GM18519 (cell line): ENCODE results near the gene KIF3A.

Experiments
- ATAC-seq: cut with Tn5 transposase; IDR thresholded peaks from one replicate; pipeline ENCODE4 v1.9.1; 2021; ENCODE audit warnings: mild to moderate bottlenecking, moderate library complexity; ENCODE audit not compliant: unreplicated experiment, low FRiP score

The KIF3A gene

DNA sequence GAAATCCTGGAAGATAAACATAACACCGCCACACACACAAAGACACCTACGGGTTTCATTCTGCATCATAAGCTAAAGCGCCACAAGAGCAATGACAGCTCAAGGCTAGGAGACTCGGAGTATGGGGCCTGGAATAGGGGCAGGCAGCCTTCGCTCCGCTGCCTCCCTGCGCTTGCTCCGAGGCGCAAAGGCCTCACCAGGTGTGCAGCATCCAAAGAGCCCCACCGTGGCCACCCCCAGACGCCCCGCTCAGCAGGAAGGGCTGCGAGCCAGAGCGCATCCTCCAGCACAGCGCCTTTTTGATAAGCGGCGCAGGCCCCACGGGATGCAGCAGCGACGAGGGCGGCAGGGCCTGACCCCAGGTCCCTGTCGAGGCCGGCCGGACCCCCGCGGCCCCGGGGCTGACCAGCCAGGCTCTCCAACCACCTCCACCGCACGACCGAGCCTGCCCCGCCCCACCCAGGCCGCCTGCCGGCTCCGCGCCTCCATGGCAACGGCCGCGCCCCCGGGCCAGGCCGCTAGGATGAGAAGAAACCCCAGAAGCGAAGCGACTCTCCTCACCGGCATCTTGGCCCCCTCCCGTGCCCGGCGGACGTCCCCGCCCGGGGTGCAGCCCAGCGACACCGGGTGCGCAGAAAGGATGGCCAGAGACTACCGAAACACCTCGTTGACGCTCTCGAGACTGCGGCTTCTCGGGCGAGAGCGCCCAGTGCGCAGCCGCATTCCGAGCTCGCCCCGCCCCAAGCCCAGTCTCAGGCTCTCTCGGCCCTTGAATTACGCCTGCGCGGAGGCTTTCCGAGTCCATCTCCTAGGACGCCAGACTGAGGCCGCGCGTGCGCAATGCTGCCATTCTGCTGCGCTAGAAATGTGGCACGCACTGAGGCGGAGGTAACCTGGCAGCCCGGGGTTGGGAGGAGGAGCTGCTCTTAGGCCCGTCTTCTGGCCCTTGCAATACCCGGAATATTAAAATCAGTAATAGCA, at the start of gene KIF3A:
Gene KIF3A (minus strand): TSS at position 694 of the 981 bp plus-strand sequence. CDS start 127 bp downstream, at position 567.
- peak; percentile 75 for ATAC-seq

GRCh38 chr5:132787076-132787475, 49.7 kb upstream of the KIF3A start:
- no peak for ATAC-seq

GRCh38 chr5:132785864-132786263, 48.5 kb upstream of the KIF3A start:
- no peak for ATAC-seq

DNA sequence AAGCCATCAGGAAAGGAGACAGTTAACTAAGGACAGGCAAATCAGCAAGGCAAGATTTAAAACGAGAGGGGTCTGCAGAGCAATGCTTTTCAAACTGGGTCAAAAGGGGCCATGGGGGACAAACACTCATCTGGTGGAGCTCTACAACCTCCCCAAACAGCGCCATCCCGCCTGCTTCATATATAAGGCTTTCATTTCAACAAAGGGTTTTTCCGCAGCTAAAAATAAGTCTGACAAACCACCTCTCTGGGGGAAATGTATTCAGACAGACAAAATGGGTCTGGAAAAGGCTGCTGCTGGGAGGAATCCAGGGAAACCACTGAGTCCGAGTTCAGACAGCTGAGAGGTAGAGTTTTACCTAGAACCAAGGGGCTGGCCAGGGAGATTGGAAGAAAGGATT, 48.0 kb upstream of the KIF3A start:
- ATAC-seq: no peak

DNA sequence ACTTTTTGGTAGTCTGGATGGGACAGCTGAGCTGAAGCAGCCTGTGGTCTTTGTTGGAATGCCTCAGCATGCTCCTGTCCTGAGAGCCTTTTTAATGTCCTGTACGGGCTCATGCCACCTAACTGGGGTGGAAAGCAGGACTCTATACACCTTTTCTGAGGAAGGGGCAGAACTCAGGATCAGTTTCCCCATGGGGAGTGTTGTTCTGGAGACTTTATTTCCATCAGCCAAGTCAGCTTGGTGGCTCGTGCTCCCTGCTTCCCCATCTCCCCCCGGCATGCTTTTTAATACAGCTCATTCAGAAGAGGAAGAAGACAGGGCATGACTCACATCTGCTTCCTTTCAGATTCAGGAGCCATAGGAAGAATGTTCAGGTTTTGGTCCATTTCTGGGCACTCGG, 44.8 kb upstream of the KIF3A start:
- no peak for ATAC-seq

DNA sequence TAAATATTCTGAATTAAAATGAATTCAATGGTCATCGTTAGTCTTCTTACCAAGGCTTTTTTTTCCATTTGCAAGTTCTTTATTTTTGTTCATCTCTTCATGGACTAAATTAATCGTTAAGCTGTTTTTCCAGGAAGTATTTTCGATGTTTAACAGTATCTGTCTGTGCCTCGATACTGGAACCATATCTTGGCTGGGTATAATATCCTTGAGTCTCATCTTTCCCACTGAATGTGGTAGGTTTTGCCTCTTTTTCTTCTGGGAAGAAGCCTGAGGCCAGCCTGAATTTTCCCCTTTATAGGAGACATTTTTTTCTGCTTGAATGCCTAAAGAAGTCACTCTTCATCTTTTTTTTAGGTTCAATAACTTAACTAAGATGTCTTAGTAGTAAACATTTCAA, 43.7 kb upstream of the KIF3A start:
- ATAC-seq: no peak

- ATAC-seq: no peak
Observed at GRCh38 chr5:132780577-132780976, 43.2 kb upstream of the KIF3A start.

GRCh38 chr5:132779961-132780360, 42.6 kb upstream of the KIF3A start:
- ATAC-seq: no peak

GRCh38 chr5:132778856-132779255, 41.5 kb upstream of the KIF3A start:
- no peak for ATAC-seq

GRCh38 chr5:132778129-132778528, 40.8 kb upstream of the KIF3A start:
- ATAC-seq: no peak

DNA sequence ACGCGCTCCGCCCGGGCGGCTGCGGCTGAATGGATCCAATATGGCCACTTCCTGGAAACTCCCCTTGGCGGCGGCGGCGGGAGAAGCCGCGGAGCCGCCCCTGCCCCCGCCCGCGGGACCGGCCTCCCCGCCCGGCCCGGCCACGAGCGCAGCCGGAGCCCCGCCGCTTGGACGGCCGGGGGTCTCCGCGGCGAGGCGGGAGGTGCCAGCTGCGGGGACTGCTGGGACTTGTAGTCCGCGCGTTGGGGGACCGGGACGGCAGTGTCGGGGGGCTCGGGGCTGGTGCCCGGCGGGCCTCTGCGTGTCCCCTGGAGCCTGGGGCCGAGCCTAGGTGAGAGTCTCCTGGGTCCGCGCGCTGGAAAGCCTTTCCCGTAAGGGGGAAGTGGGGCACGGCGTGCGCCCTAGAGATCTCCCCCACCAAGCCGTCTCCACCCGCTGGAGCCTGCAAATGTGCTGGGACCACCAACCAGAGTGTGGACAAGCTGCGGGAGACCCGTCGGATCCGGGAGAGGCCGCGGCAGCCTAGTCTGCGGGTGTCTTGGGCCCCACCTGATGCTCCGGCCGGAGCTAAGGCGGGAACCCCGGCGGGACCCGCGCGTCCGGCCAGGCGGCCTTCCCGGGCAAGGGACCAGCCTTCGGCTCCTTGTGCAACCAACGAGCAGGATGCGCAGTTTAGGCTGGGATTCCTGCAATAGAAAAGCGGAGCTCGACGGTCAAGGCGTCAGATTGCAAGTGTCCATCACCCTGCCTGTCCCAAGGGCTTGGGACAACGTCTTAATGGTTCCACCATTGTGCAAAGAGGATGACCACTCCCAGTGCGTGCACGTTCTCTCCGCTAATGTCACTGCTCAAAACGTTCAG, 40.1 kb upstream of the KIF3A start, which contains the start of gene SEPTIN8:
Gene SEPTIN8 (minus strand): TSS at position 31 of the 861 bp plus-strand sequence. CDS start 102 bp downstream, outside the sequence.
- no peak for ATAC-seq

GRCh38 chr5:132776938-132777208, 39.5 kb upstream of the KIF3A start:
- no peak for ATAC-seq

DNA sequence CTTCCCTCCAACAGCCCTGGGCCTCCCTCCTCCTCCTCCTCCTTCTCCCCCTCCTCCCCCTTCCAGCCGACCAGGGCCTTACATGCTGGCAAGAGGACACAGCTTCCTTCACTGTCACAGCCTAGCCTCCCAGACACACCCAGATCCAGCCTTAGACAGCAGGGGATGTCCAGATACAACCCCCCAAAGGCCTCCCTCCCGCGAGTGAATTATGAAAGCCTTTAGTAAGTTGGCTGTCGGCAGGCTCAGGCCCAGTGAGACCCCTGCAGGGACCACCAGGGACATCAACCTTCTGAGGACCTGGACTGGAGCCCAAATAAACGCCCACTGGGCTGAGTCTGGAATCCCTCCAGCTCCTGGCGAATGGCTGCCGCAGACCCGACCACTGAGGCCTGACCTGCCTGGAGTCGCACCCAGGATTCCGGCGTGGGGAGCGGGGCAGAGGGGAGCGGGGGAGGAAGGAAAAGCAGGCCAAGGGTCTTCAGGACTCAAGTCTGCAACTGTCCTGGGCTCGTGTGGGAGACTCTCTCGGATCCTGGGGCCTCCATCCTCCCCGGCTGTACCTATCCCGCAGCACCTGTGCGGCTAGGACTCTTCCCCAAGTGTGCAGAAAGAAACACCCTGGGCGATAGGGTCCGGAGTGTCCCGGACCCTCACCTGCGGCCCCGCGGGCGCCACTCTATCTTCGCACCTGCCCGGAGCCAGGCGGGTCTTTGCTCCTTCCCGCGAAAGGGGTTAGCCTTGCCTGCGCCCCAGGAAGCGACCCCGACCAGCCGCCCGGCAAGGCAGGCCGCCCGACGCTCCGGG, 39.0 kb upstream of the KIF3A start:
- no peak for ATAC-seq

DNA sequence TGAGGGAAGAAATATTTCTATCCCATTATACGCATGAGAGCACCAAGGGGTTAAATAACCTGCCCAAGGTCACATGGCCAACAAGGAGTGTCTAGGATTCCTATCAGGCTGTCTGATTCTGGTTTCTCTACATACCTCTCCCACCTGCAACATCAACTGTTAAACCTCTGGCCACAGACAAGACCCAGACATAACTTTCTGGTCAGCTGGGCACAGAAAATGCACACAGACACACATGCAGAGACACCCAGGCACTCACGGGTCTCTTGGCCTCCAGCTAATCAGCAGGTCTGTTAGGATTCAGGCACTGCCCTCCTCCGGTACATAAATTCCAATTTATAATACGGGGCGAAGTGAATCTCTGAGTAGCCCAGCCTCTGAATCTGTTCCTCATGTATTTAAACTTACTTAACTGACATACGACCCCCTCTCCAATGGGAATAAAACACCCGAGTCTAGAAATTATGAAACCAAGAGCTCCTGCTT, 38.2 kb upstream of the KIF3A start:
- ATAC-seq: no peak

GRCh38 chr5:132774896-132775295, 37.5 kb upstream of the KIF3A start:
- ATAC-seq: no peak

- no peak for ATAC-seq
Observed at GRCh38 chr5:132774406-132774805, 37.1 kb upstream of the KIF3A start.

DNA sequence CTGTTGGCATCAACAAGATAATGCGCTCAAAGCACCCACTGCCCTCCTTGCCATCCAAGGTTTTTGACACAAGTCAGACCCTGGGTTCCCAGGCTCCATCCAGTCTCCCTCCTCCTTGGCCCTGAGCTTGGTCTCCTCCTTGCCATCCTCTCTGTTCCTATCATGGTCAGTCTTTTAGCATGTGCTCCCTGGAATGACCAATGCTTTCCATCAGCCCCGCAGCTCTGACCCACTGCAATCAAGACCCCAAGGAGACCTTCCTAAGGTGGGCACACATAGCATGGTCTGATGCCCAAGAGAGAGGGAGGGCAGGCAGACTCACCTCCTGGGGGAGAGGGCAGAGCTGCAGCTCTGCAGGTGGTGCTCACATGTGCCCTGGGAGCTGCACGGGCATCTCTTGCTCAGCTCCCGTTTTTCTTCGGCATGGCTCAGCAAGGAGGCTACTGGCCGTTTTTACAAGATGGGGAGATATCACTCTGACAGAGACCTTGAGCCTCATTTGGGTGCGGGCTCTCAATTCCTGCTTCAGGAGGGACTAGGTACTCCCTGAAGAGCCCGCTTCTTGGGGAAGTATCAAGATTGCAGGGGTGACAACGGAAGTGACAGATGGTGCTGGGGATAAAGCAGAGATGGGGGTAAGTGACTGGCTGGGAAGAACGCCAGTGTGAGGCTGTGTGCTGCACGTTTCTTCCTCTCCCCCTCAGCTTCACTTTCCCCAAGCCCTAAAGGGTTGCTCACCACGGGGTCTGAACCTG, 36.4 kb upstream of the KIF3A start:
- no peak for ATAC-seq

DNA sequence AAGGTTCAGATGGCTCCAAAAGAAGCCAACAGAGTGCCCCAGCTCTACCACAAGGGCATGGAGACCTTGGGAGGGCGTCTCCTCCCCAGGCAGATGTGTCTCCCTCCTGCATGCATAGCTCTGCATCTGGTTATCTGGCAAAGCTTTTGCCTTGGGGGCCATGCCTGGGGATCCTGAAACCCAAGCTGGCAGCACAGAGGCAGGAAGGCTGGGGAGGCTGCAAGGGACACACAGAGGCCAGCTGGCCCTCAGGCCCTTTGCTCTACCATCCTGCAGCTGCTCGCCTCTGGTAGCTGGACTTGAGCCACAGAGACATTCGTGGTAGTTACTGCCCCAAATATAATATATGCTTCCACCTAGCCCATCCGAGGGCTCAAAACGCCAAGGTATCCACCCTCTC, 35.8 kb upstream of the KIF3A start:
- ATAC-seq: no peak

- no peak for ATAC-seq
Observed at GRCh38 chr5:132772291-132773070, 35.1 kb upstream of the KIF3A start.
